MCF 10A (cell line): ENCODE results near the gene GNB3. TPM values are rescaled to one million over a fixed set of nuclear protein-coding genes. Genes with fewer than 3 reads are reported as not detected.
A peak's percentile ranks its signal among the peaks of the same experiment; 100 is the strongest.

Experiments used
- BruUV-seq: library from RNA; stranded (reverse); fragments of 400-500 nt; replicated peaks from 2 replicates; lab custom pipeline; 2021; lab: Mats Ljungman, UMichigan
- CTCF ChIA-PET: fragments of 300-600 bp; sonication (Branson Sonifier 250); formaldehyde crosslinking; extraction: SDS; loops from one replicate; lab custom pipeline; 2021; ENCODE audit warnings: antibody characterized with exemption, inconsistent platforms; lab: Yijun Ruan, JAX
- POLR2A ChIA-PET: fragments of 300-600, 350-650 bp; sonication (Branson Sonifier 250); formaldehyde crosslinking; extraction: SDS; loops from one replicate; lab custom pipeline; 2020; ENCODE audit warnings: antibody characterized with exemption, inconsistent platforms; lab: Yijun Ruan, JAX
- DNase-seq: peaks from one replicate; pipeline ENCODE4 v3.0.0-alpha.2; 2018; ENCODE audit not compliant: unreplicated experiment
- H3K27ac Mint-ChIP-seq: one replicate; pipeline ENCODE4 v1.8.0; 2022; ENCODE audit warnings: mild to moderate bottlenecking, low read depth, mixed read lengths; ENCODE audit not compliant: unreplicated experiment
- H3K27me3 Mint-ChIP-seq: one replicate; pipeline ENCODE4 v1.8.0; 2022; ENCODE audit warnings: mixed read lengths; ENCODE audit not compliant: insufficient read depth, unreplicated experiment
- H3K36me3 Mint-ChIP-seq: one replicate; pipeline ENCODE4 v1.8.0; 2022; ENCODE audit warnings: mild to moderate bottlenecking, moderate library complexity, mixed read lengths; ENCODE audit not compliant: insufficient read depth, unreplicated experiment
- H3K4me1 Mint-ChIP-seq: one replicate; pipeline ENCODE4 v1.8.0; 2022; ENCODE audit warnings: mixed read lengths; ENCODE audit not compliant: insufficient read depth, unreplicated experiment
- H3K4me3 Mint-ChIP-seq: one replicate; pipeline ENCODE4 v1.8.0; 2022; ENCODE audit warnings: mild to moderate bottlenecking, moderate library complexity, mixed read lengths; ENCODE audit not compliant: unreplicated experiment
- H3K9me3 Mint-ChIP-seq: one replicate; pipeline ENCODE4 v1.8.0; 2022; ENCODE audit warnings: mixed read lengths; ENCODE audit not compliant: unreplicated experiment
- CTCF ChIP-seq: fragments of 200-600 bp; IDR thresholded peaks from one replicate; pipeline ENCODE4 v1.8.0; 2022; ENCODE audit warnings: antibody characterized with exemption, mild to moderate bottlenecking; ENCODE audit not compliant: unreplicated experiment
- intact Hi-C: fragments of 100-400 bp; cut with micrococcal nuclease; formaldehyde crosslinking; loops from 2 replicates; pipeline ENCODE4 v1.14.1; 2022
- total RNA-seq: library from RNA; stranded (reverse); gene quantifications from 2 replicates; pipeline ENCODE4 v1.2.3, GENCODE V29; 2022

The GNB3 gene
- total RNA-seq, 1 experiment from 2014 or later = not detected

GRCh38 chr12:6866163-6866919 is 25.6 kb downstream of the GNB3 start:
- peak overlapping the region; percentile 82 for H3K27ac Mint-ChIP-seq
- H3K4me3 Mint-ChIP-seq = peak overlapping the region; percentile 86
- H3K36me3 Mint-ChIP-seq = peaks cover 76% of the 10 kb centered on the region
- DNase-seq = no peak
- H3K27me3 Mint-ChIP-seq = no peaks in the 10 kb centered on the region
- intact Hi-C loops = no loop called here
- no peaks in the 10 kb centered on the region for H3K9me3 Mint-ChIP-seq
- peaks cover 18% of the 10 kb centered on the region for H3K4me1 Mint-ChIP-seq
- ChIA-PET CTCF (interaction anchor here (0.5 to 7.1 kb wide), 9 partner anchors 10 to 113 kb away, joined by 3 to 52 read pairs (median 3); partner anchors contain the start of genes C12orf57 and RNU7-1), POLR2A (interaction anchor here (0.6 to 7.1 kb wide), 10 partner anchors 8 to 152 kb away, joined by 3 to 130 read pairs (median 4); partner anchors contain the start of genes C12orf57, CDCA3, LPCAT3 and MLF2)
- no peak for TF ChIP-seq CTCF
- BruUV-seq = no TSS peak

- CTCF ChIA-PET = interaction anchor here (0.6 to 7.1 kb wide), 9 partner anchors 13 to 252 kb away, joined by 3 to 52 read pairs (median 4); partner anchors contain the start of genes C12orf57, C1RL and RNU7-1
- Mint-ChIP-seq H3K27me3 (no peaks in the 10 kb centered on the region), H3K9me3 (no peaks in the 10 kb centered on the region), H3K4me1 (peaks cover 25% of the 10 kb centered on the region), H3K36me3 (peaks cover 74% of the 10 kb centered on the region), H3K27ac (peak overlapping the region; percentile 82), H3K4me3 (peak overlapping the region; percentile 86)
- no peak for TF ChIP-seq CTCF
- POLR2A ChIA-PET = interaction anchor here (0.7 to 7.1 kb wide), 13 partner anchors 9 to 151 kb away, joined by 3 to 130 read pairs (median 7); partner anchors contain the start of genes C12orf57, CDCA3, COPS7A and LPCAT3
- intact Hi-C loops = no loop called here
- BruUV-seq = no TSS peak
- DNase-seq = no peak
Observed at GRCh38 chr12:6866920-6867412, 26.2 kb downstream of the GNB3 start.

- Mint-ChIP-seq H3K36me3 (peaks cover 67% of the 10 kb centered on the region), H3K4me1 (peaks cover 30% of the 10 kb centered on the region), H3K27ac (peak within 1 kb of the TSS; percentile 82), H3K4me3 (peak within 1 kb of the TSS; percentile 86), H3K27me3 (no peaks in the 10 kb centered on the region), H3K9me3 (no peaks in the 10 kb centered on the region)
- TF ChIP-seq CTCF = no peak
- intact Hi-C loops = loop anchor here (2.0 kb wide), 1 partner anchor 71 kb away; no protein-coding TSS in a partner anchor
- BruUV-seq = no TSS peak
- CTCF ChIA-PET = interaction anchor here (0.6 to 7.7 kb wide), 19 partner anchors 8 to 625 kb away, joined by 3 to 64 read pairs (median 3); partner anchors contain the start of genes C12orf57, C1RL and RNU7-1
- POLR2A ChIA-PET = interaction anchor here (0.6 to 7.7 kb wide), 20 partner anchors 11 to 300 kb away, joined by 3 to 130 read pairs (median 6); partner anchors contain the start of genes C12orf57, CDCA3, COPS7A and GNB3
- DNase-seq = peak; percentile 70
Observed at GRCh38 chr12:6867413-6868210, 26.9 kb downstream of the GNB3 start, which contains the start of gene TPI1. TPI1 (plus strand) TSS chr12:6867531; CDS start chr12:6867567, 36 bp downstream.
